HPDE6-E6E7 (cell line): ENCODE measurements around the gene KLC3.
"Not testable (repeated sequence)": the region's sequence is repeated elsewhere in the genome, so short reads cannot be mapped to it uniquely, and the experiment has no call there.

Experiments
- DNase-seq: peaks from one replicate; pipeline ENCODE4 v3.0.0; 2011; ENCODE audit warnings: missing footprints; ENCODE audit errors: extremely low spot score

Gene KLC3

GRCh38 chr19:45340232-45340898 is at the start of gene KLC3:
TSS of gene KLC3 (plus strand) at chr19:45340750. CDS start at chr19:45345542, 4,792 bp downstream.
- peak; percentile 68 for DNase-seq

GRCh38 chr19:45291834-45292233 is 48.7 kb upstream of the KLC3 start:
- DNase-seq: no peak

GRCh38 chr19:45293682-45294081 is 46.9 kb upstream of the KLC3 start:
- DNase-seq: peak; percentile 53

DNA sequence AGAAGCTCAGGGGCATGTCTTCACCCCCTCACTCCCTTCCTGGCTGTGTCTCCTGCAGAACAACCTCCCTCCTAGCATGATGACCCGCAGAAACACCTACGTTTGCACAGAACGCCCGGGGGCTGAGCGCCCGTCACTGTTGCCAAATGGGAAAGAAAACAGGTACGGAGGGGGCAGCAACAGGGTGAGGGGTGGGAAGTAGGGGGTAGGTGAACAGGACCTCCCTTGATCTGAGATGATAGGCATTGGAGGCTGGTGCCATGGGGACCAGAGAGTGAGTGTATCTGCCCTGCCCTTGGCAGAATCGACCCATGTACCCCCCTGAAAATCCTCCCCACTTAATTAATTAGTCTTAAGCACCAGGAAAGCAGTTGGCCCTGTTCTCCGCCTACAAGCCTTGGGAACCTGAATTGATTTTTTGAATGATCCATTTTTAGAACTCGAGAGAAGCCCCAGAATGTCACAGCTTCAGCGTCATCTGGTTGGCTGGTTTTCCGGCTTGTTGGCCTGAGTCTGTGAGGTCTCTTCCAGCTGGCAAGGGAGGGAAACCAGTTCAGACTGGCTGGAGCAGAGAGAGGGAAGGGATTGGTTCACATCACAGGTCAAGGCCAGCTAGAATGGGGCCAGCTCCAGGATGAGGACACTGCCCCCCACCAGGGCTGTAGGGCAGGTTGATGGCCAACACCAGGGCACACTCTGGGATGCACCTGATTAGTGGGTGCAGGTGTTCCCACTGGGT is 46.1 kb upstream of the KLC3 start:
- DNase-seq: no peak

DNA sequence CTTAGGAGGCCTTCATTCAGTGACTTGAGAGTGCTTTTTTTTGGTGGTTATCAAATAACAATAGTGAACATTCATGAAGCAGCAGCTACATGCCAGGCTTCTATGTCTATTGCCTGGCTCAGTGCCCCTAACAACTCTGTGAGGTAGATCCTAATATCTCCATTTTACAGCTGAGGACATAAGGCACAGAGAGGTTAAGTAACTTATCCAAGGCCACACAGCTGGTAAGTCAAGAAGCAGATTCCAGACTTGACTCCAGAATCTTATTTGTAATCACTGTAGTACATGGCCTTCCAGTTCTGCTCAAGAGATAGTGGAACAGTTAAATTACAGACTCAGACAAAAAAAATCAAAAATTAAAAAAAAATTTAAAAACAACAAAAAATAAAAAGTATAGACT is 44.7 kb upstream of the KLC3 start:
- no peak for DNase-seq

- no peak for DNase-seq
These were observed 44.2 kb upstream of the KLC3 start for GRCh38 chr19:45296355-45296754.

DNA sequence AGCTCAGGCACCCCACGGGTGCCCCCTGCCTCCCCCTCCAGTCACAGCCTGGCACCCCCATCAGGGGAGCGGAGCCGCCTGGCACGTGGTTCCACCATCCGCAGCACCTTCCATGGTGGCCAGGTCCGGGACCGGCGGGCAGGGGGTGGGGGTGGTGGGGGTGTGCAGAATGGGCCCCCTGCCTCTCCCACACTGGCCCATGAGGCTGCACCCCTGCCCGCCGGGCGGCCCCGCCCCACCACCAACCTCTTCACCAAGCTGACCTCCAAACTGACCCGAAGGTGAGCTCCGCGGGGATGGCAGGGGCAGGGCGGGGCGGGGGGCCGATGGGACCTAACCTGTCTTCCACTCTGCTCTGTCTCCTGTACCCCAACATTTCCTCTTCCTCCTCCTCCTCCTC is 42.9 kb upstream of the KLC3 start:
- DNase-seq: no peak

- no peak for DNase-seq
These were observed 42.3 kb upstream of the KLC3 start for GRCh38 chr19:45298264-45298663.

DNA sequence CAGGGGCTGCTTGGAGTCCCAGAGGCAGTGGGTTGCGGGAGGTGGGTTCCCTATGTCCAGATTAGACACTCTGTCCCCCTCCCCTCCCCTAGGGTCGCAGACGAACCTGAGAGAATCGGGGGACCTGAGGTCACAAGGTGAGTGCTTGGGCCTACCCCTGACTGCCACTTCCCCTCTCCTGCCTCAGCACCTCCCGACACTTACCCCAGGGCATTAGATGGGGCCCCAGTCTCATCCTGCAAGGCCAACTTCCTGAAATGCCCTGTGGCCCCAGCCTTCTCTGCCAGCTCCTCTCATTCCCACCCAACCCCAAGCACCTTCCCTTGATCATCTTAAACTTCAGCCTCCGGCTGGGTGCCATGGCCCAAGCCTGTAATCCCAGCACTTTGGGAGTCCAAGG is 40.8 kb upstream of the KLC3 start:
- no peak for DNase-seq

DNA sequence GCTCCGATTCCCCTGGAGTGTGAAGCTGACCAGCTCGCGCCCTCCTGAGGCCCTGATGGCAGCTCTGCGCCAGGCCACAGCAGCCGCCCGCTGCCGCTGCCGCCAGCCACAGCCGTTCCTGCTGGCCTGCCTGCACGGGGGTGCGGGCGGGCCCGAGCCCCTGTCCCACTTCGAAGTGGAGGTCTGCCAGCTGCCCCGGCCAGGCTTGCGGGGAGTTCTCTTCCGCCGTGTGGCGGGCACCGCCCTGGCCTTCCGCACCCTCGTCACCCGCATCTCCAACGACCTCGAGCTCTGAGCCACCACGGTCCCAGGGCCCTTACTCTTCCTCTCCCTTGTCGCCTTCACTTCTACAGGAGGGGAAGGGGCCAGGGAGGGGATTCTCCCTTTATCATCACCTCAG is 38.1 kb upstream of the KLC3 start:
- DNase-seq: no peak

GRCh38 chr19:45303269-45304060 is 37.1 kb upstream of the KLC3 start:
- DNase-seq: no peak

DNA sequence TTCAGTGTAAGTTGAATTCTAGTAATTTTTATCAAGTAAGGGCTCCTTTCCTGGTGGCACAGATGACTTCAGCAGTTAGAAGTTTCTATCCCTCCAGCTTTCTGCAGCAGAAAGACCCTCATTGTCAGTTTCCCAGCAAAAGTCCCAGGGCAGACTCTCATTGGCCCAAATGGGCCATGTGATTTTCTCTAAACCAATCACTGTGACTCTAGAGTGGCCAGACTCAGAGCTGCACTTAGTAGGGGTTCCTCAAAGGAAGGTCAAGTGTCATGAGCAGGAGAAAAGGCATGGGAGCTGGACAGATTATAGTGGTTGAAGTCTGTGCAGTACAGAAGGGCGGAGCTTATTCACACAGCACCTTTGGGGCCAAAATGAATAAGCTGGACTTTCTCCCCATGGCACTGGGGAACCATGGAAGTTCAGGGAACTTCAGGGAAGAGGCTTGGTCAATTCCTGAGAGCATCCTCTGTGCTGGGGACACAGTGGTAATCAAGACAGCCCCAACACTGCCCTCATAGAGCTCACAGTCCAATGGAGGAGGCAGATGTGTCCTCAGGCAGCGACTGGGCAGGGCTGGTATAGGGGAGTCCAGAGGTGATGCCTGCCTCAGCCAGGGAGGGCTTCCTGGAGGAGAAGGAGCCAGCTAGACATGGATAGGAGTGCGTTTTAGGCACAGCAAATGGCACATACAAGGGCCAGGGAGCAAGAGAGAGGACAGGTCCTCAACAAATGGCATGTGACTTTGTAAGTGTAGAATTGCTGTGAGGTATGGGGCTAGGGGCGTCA is 36.2 kb upstream of the KLC3 start:
- no peak for DNase-seq

GRCh38 chr19:45305007-45305406 is 35.5 kb upstream of the KLC3 start:
- no peak for DNase-seq

DNA sequence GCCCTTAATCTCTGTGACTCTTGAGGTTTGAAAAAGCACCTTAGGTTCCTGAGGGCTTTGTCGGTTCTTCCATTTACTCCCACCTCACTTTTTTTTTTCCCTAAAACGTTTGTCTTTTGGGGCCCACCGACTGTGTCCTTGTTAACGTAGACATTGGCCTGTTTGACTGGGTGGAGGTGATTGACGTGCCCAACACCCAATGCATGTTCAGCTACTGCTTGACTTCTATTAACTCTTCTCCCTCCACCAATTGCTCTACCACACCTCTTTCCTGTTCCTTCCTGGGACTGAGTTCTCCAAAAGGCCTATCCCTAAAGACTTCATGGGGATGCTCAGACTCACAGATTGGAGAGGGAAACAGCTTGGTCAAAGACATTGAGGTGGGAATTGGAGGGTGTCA is 35.1 kb upstream of the KLC3 start:
- no peak for DNase-seq

- DNase-seq: no peak
These were observed 34.5 kb upstream of the KLC3 start for GRCh38 chr19:45306040-45306439.

DNA sequence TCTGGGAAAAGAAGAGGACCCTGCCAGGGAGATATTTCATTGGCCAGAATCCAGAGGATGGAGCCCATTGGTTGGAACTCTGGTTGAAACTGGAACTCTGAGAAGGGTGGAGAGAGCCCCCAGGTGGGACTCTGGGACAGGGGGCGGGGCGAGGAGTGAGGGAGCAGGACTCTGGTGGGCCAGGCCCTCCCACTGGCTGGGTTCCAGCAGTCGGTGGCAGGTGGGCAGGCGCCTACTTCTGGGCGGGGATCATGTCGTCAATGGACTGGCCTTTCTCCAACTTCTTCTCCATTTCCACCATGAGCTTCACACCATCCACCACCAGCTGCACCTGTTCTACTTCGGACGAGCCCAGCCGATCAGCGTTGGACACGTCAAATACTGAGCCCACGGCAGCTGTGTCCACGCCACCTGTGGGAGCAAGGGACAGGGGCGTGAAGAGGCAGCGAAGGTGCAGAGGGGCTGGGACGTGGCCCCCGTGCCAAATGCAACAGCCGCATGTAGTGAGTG is 34.0 kb upstream of the KLC3 start:
- no peak for DNase-seq

DNA sequence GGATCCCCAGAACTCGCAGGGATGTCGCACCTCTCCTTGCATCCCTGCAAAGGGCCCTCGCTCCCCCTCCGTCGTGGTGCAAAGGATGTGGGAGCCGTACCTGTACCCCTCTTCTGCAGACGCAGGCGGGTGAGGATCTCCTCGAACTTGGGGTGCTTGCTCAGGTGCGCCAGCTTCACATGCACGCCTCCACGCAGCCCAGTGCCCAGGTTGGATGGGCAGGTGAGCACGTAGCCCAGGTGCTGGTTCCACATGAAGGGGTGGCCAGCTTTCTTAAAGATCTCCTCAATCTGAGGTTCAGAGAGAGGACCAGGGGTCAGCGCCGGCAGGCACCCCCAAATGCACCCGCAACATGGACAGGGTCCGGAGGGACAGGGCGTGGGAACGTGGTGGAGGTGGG is 33.2 kb upstream of the KLC3 start:
- DNase-seq: no peak

DNA sequence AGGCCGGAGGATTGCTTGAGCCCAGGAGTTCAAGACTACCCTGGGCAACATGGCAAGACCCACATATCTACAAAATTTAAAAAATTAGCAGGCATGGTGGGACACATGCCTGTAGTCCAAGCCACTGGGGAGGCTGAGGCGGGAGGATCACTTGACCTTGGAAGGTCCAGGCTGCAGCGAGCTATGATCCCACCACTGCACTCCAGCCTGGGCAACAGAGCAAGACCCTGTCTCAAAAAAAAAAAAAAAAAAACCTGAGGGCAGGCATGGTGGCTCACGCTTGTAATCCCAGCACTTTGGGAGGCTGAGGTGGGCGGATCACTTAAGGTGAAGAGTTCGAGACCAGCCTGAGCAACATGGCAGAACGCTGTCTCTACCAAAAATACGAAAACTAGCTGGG is 31.2 kb upstream of the KLC3 start:
- not testable (repeated sequence) for DNase-seq

DNA sequence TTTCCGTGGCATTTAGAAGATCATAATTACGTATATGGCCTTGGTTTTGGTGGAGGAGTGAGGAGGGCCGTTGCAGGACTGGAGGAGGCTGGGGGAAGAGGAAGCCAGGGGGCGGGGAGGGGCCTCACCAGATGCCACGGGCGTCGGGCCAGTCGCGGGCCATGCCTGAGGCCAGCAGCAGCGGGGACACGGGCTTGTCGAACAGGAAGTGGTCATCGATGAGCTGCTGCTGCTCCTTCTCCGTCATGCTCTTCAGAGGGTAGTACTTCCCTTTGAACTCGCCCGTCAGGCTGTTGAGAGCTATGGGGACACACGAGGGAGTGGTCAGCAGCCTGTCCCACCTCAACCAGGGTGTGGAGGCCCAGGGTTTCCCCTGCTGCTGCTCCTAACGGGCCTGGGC is 28.9 kb upstream of the KLC3 start:
- DNase-seq: no peak

DNA sequence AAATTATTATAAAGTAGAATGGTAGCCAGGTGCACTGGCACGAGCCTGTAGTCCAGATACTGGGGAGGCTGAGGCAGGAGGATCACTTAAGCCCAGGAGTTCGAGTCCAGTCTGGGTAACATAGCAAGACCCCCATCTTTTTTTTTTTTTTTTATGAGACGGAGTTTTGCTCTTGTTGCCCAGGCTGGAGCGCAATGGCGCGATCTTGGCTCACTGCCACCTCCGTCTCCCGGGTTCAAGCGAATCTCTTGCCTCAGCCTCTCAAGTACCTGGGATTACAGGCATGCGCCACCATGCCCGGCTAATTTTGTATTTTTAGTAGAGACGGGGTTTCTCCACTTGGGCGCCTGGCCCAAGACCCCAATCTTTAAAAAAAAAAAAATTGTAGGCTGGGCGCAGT is 28.3 kb upstream of the KLC3 start:
- not testable (repeated sequence) for DNase-seq

DNA sequence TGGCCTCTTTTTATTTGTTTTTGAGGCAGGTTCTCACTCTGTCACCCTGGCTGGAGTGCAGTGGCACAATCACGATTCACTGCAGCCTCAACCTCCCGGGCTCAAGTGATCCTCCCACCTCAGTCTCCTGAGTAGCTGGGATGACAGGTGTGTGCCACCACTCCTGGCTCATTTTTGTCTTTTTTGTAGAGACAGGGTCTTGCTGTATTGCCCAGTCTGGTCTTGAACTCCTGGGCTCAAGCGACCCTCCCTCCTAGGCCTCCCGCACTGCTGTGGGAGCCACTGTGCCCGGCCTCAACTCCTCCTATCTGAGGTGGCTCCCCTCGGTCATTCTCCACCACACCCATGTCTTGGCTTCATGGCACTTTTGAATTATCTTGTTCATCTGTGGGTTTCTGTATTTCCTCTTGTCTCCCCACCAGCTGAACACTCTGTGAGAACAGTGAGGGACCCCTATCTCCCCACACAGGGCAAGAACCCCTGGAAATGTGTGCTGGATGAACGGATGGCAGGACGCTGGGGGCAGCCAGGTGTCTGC is 25.8 kb upstream of the KLC3 start:
- DNase-seq: no peak
